IPS DF 19.7 (cell line): ENCODE measurements around the gene VPS26A.

Experiments used
- DNase-seq: peaks from one replicate; pipeline ENCODE4 v3.0.0-alpha.2; 2013; ENCODE audit warnings: low read depth, low spot score

Gene VPS26A

GRCh38 chr10:69176823-69177222 lies 52.8 kb downstream of the VPS26A start:
- no peak for DNase-seq

- DNase-seq: no peak
These were observed 55.2 kb downstream of the VPS26A start for GRCh38 chr10:69179089-69179742.

- DNase-seq: peak; percentile 92
These were observed 56.0 kb downstream of the VPS26A start, which contains the start of gene SUPV3L1 for GRCh38 chr10:69179743-69180524. Gene SUPV3L1 (plus strand): TSS chr10:69180234. CDS start chr10:69180292, 58 bp downstream.

- DNase-seq: peak; percentile 1
These were observed 56.7 kb downstream of the VPS26A start for GRCh38 chr10:69180525-69181204.

- DNase-seq: no peak
These were observed 57.5 kb downstream of the VPS26A start for GRCh38 chr10:69181433-69181832.

GRCh38 chr10:69182005-69182404 lies 58.0 kb downstream of the VPS26A start:
- DNase-seq: no peak

GRCh38 chr10:69186524-69186923 lies 62.5 kb downstream of the VPS26A start:
- DNase-seq: no peak

GRCh38 chr10:69201045-69201444 lies 77.1 kb downstream of the VPS26A start:
- DNase-seq: no peak

GRCh38 chr10:69202332-69202731 lies 78.4 kb downstream of the VPS26A start:
- DNase-seq: no peak

- no peak for DNase-seq
These were observed 84.8 kb downstream of the VPS26A start for GRCh38 chr10:69208761-69209160.

- DNase-seq: no peak
These were observed 86.0 kb downstream of the VPS26A start for GRCh38 chr10:69209787-69210484.

GRCh38 chr10:69211104-69211503 lies 87.1 kb downstream of the VPS26A start:
- DNase-seq: no peak

- DNase-seq: no peak
These were observed 87.5 kb downstream of the VPS26A start for GRCh38 chr10:69211524-69211923.

GRCh38 chr10:69213591-69214311 lies 89.8 kb downstream of the VPS26A start:
- DNase-seq: no peak

- no peak for DNase-seq
These were observed 90.7 kb downstream of the VPS26A start for GRCh38 chr10:69214666-69215131.

GRCh38 chr10:69215405-69216171 lies 91.6 kb downstream of the VPS26A start:
- no peak for DNase-seq

- no peak for DNase-seq
These were observed 92.7 kb downstream of the VPS26A start for GRCh38 chr10:69216577-69217118.

GRCh38 chr10:69217119-69217754 lies 93.3 kb downstream of the VPS26A start:
- DNase-seq: no peak

GRCh38 chr10:69218831-69219230 lies 94.9 kb downstream of the VPS26A start:
- no peak for DNase-seq
